ENCODE measurements around the gene XRCC3. TPM values are rescaled to one million over a fixed set of nuclear protein-coding genes. Genes with fewer than 3 reads are reported as not detected.

XRCC3 gene
- total RNA-seq, 4 donors from 2014 or later = 7.8 to 47.6 (median 23.8) TPM

DNA sequence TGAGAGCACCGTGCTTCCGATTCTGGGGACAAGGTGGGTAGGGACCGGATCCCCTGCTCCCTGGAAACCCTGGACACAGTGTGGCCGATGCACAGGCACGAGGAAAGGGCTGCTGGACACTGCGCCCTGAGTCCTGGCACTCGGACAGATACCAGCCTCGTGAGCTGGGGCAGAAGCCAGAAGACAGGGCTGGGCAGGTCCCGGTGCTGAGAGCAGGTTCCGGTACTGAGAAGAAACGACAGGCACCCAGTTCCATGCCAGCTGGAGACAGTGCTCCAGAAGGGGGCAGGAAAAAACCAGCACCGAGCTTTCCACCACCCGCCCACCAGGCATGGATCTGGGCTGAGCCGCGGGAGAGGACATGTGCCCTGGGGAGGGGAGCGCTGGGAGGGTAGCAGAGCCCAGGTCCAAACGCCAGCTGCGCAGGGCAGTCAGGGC lies 6.5 kb downstream of the XRCC3 start:
- Histone ChIP-seq H3K27ac (no peak overlapping the region), H3K27me3 (no peaks in the 10 kb centered on the region), H3K9me3 (no peaks in the 10 kb centered on the region), H3K36me3 (no peaks in the 10 kb centered on the region), H3K4me3 (no peak overlapping the region), H3K4me1 (peaks cover 22 to 34% (median 31%) of the 10 kb centered on the region in 4 donors)
- intact Hi-C loops (cut with DNase I; ENCODE audit: low total_unique reads) = no loop called here
- DNase-seq = no peak
- in situ Hi-C loops (cut with MboI; ENCODE audit: low pct_ligation_motif_present in 1 of 4, low pct_unique_long_range_greater_than_20kb in 1 of 4, low sequenced_read_pairs in 3 of 4) = no loop called here
- WGBS, 2 donors (ENCODE audit: low coverage in 1 of 2) = 82% methylated on average over 18 of the region's 18 CpGs; no CpG with 5 or more reads in 1 of the 2 donors
- TF ChIP-seq POLR2A (IDR thresholded peaks at IDR 0.05) (no peak), EP300 (IDR thresholded peaks at IDR 0.05; ENCODE audit: low read depth) (no peak), POLR2AphosphoS5 (IDR thresholded peaks at IDR 0.05) (no peak)
- TF ChIP-seq, protein P1, sequence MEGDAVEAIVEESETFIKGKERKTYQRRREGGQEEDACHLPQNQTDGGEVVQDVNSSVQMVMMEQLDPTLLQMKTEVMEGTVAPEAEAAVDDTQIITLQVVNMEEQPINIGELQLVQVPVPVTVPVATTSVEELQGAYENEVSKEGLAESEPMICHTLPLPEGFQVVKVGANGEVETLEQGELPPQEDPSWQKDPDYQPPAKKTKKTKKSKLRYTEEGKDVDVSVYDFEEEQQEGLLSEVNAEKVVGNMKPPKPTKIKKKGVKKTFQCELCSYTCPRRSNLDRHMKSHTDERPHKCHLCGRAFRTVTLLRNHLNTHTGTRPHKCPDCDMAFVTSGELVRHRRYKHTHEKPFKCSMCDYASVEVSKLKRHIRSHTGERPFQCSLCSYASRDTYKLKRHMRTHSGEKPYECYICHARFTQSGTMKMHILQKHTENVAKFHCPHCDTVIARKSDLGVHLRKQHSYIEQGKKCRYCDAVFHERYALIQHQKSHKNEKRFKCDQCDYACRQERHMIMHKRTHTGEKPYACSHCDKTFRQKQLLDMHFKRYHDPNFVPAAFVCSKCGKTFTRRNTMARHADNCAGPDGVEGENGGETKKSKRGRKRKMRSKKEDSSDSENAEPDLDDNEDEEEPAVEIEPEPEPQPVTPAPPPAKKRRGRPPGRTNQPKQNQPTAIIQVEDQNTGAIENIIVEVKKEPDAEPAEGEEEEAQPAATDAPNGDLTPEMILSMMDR (IDR thresholded peaks at IDR 0.05) = no peak

DNA sequence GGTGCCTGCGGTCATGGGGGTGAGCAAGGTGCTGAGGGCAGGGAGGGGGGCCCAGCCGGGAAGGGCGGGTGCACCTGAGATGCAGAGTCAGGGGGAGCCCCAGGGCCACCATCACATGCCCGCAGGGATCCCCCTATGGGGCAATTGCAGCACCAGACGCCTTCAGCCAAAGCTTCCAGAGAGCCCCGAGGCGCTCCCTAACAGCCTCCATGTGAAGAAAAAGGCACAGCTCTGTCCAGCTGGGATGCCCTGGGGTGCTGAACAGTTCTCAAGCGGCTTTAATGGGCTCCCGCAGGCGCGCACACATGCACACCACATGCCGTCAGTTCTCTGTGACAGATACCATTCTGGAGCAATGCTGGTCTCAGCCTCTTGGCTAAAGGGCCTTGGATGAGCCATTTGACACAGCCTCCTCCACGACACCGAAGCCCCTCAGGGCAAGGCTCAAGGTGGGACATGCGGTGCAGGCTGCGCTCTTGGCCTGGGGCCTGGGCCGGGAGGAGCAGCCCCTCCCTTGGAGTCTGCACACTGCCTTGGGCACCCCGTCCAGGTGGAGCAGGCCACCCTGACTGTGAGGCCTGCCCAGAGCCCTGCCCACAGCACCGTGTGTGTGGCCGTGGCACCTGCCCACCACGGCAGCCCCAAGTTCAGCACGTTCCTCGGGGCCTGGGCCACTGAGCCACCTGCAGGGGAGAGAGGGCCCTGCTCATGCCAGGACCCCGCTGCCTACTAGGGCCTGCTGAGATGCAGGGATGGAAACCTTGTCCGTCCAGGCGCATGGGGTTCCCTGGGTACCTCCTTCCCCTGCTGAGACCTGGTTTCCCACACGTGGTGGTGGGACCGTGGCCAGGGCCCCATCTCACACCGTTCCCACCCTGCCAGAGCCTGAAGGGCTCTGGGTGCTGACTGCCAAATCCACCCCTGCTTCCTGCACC lies 7.7 kb downstream of the XRCC3 start:
- Histone ChIP-seq H3K4me1 (peaks cover 17 to 25% (median 24%) of the 10 kb centered on the region in 4 donors), H3K36me3 (no peaks in the 10 kb centered on the region), H3K4me3 (no peak overlapping the region), H3K27me3 (no peaks in the 10 kb centered on the region), H3K9me3 (no peaks in the 10 kb centered on the region), H3K27ac (no peak overlapping the region)
- WGBS, 2 donors (ENCODE audit: low coverage in 1 of 2) = 80 to 89% methylated on average over 1 to 24 of the region's 29 CpGs
- intact Hi-C loops (cut with DNase I; ENCODE audit: low total_unique reads) (no loop called here), in situ Hi-C loops (cut with MboI; ENCODE audit: low pct_ligation_motif_present in 1 of 4, low pct_unique_long_range_greater_than_20kb in 1 of 4, low sequenced_read_pairs in 3 of 4) (no loop called here)
- no peak for DNase-seq
- TF ChIP-seq, protein P1 (IDR thresholded peaks at IDR 0.05) = no peak
- no peak for TF ChIP-seq POLR2AphosphoS5 (IDR thresholded peaks at IDR 0.05)
- TF ChIP-seq POLR2A (IDR thresholded peaks at IDR 0.05) = no peak
- TF ChIP-seq EP300 (IDR thresholded peaks at IDR 0.05; ENCODE audit: low read depth) = no peak

DNA sequence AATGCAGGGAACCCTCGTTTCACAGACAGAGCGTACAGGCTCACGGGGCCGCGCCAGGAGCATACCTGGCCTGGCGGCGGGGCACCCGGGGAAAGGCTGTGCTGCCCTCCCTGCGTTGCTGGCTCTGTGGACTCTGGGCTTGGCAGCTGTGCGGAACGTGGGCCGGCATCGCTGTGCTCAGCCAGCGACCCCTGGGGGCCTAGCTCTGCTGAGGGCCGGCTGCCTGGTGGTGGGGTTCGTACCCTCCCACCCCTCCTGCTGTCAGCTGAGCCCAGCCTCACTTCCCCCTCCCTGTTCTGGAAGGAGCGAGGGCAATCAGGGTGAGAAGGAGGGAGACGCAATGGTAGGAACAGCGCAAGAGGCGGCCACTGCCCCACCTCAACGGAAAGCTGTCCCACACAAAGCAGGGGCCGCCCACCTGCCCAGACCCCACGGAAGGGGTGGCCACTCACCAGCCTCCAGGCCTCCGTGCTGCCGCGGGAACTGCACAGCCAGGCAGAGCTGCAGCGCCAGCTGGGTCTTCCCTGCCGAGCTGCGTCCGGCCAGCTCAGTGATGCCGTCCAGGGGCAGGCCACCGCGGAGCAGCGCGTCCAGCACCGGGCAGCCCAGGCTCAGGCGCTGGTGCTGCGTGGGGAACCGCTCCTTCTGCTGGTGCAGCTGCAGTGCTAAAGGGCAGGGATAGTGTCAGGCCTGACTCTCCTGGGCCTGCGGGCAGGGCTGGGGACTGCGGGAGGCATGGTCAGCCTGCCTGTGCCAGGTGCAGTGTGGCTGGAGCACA lies 8.5 kb downstream of the XRCC3 start:
- Histone ChIP-seq H3K9me3 (no peaks in the 10 kb centered on the region), H3K27ac (peak overlapping the region in 1 of 4 donors; percentile 60), H3K36me3 (no peaks in the 10 kb centered on the region), H3K4me3 (no peak overlapping the region), H3K27me3 (no peaks in the 10 kb centered on the region), H3K4me1 (peaks cover 8 to 16% (median 15%) of the 10 kb centered on the region in 4 donors)
- DNase-seq = no peak
- intact Hi-C loops (cut with DNase I; ENCODE audit: low total_unique reads) (no loop called here), in situ Hi-C loops (cut with MboI; ENCODE audit: low pct_ligation_motif_present in 1 of 4, low pct_unique_long_range_greater_than_20kb in 1 of 4, low sequenced_read_pairs in 3 of 4) (no loop called here)
- 92% methylated on average over 41 of the region's 41 CpGs; no CpG with 5 or more reads in 1 of the 2 donors for WGBS, 2 donors (ENCODE audit: low coverage in 1 of 2)
- peak in 1 of 3 donors; percentile 22 for TF ChIP-seq POLR2AphosphoS5 (IDR thresholded peaks at IDR 0.05)
- no peak for TF ChIP-seq POLR2A (IDR thresholded peaks at IDR 0.05)
- TF ChIP-seq, protein P1 (IDR thresholded peaks at IDR 0.05) = no peak

Data from transverse colon (tissue), 4 donors.